Stimulated activated CD4-positive, alpha-beta T cell treated with anti-CD3 and anti-CD28 coated beads, Interleukin-4, amount 100 ng/mL, for 1 hour (primary cell): ENCODE results near the gene ZNF148.

Source experiments
- DNase-seq: peaks from one replicate; pipeline ENCODE4 v3.0.0-alpha.2; 2020

The ZNF148 gene

GRCh38 chr3:125278155-125278554, 97.0 kb downstream of the ZNF148 start:
- no peak for DNase-seq

GRCh38 chr3:125271127-125271526, 104.0 kb downstream of the ZNF148 start:
- no peak for DNase-seq

GRCh38 chr3:125267460-125267859, 107.7 kb downstream of the ZNF148 start:
- no peak for DNase-seq

- no peak for DNase-seq
Observed at GRCh38 chr3:125266971-125267370, 108.2 kb downstream of the ZNF148 start.

- no peak for DNase-seq
Observed at GRCh38 chr3:125262161-125262560, 113.0 kb downstream of the ZNF148 start.

GRCh38 chr3:125261031-125261430, 114.1 kb downstream of the ZNF148 start:
- no peak for DNase-seq

- DNase-seq: no peak
Observed at GRCh38 chr3:125260158-125260557, 115.0 kb downstream of the ZNF148 start.

GRCh38 chr3:125257536-125257935, 117.6 kb downstream of the ZNF148 start:
- no peak for DNase-seq

GRCh38 chr3:125256675-125257074, 118.5 kb downstream of the ZNF148 start:
- DNase-seq: no peak

GRCh38 chr3:125250973-125251372, 124.2 kb downstream of the ZNF148 start:
- no peak for DNase-seq

- no peak for DNase-seq
Observed at GRCh38 chr3:125246237-125246636, 128.9 kb downstream of the ZNF148 start.

- DNase-seq: no peak
Observed at GRCh38 chr3:125245521-125245920, 129.6 kb downstream of the ZNF148 start.

- no peak for DNase-seq
Observed at GRCh38 chr3:125240496-125240895, 134.6 kb downstream of the ZNF148 start.

- no peak for DNase-seq
Observed at GRCh38 chr3:125239266-125239665, 135.9 kb downstream of the ZNF148 start.

- DNase-seq: no peak
Observed at GRCh38 chr3:125238759-125239158, 136.4 kb downstream of the ZNF148 start.

GRCh38 chr3:125236331-125236903, 138.7 kb downstream of the ZNF148 start:
- DNase-seq: no peak

- DNase-seq: no peak
Observed at GRCh38 chr3:125234831-125235230, 140.3 kb downstream of the ZNF148 start.

GRCh38 chr3:125232401-125232800, 142.7 kb downstream of the ZNF148 start:
- no peak for DNase-seq

GRCh38 chr3:125231895-125232294, 143.2 kb downstream of the ZNF148 start:
- DNase-seq: no peak

- DNase-seq: no peak
Observed at GRCh38 chr3:125229707-125230106, 145.4 kb downstream of the ZNF148 start.

- DNase-seq: no peak
Observed at GRCh38 chr3:125229168-125229567, 146.0 kb downstream of the ZNF148 start.

GRCh38 chr3:125221831-125222230, 153.3 kb downstream of the ZNF148 start:
- no peak for DNase-seq

GRCh38 chr3:125220727-125221429, 154.2 kb downstream of the ZNF148 start:
- no peak for DNase-seq

GRCh38 chr3:125220183-125220582, 154.9 kb downstream of the ZNF148 start:
- DNase-seq: no peak

GRCh38 chr3:125219261-125219701, 155.8 kb downstream of the ZNF148 start:
- DNase-seq: no peak
